HG03354 (cell line): Measurements from ENCODE around the gene LMX1A.
A peak's percentile ranks its signal among the peaks of the same experiment; 100 is the strongest.

Experiments
- ATAC-seq: cut with Tn5 transposase; IDR thresholded peaks from one replicate; pipeline ENCODE4 v1.9.1; 2021; ENCODE audit warnings: mild to moderate bottlenecking; ENCODE audit not compliant: unreplicated experiment, poor library complexity, severe bottlenecking

Gene LMX1A

DNA sequence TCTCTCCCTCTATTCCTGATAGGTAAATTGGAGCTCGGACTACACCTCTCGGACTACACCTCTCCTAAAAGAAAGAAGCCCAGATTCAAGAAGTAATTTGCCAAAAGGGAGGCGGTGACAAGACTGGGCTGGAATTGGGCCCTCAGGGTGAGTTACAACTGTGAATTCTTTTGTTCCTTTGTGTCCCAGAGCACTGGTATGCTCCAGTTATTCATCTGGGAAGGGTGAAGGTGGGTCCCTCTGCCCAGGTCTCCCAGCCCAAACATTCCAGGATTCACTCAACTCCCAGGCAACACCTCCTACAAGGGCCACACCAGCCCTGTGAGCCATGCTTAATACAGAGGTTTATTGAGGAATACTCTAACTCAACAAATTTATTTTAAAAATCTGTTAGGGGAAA is 69.2 kb downstream of the LMX1A start:
- ATAC-seq: no peak

DNA sequence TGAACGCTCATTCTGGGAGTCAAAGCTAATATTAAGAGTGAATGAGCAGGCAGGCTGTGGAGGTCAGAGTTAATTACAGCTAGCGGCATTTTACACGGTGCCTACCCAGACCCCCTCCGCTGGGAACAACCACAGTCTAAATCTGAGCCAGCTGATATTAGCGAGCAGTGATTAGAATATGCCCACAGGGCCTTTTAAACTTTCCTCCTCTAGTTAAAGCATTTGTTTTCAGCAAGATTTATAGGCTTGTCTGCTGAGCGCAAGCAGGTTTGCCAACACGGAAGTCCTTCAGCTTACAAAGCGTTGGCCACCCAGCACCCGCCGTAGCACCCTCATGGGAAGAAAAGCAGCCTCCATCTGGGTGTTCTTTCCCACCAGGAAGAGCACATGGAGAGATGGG is 72.1 kb downstream of the LMX1A start:
- ATAC-seq: no peak

DNA sequence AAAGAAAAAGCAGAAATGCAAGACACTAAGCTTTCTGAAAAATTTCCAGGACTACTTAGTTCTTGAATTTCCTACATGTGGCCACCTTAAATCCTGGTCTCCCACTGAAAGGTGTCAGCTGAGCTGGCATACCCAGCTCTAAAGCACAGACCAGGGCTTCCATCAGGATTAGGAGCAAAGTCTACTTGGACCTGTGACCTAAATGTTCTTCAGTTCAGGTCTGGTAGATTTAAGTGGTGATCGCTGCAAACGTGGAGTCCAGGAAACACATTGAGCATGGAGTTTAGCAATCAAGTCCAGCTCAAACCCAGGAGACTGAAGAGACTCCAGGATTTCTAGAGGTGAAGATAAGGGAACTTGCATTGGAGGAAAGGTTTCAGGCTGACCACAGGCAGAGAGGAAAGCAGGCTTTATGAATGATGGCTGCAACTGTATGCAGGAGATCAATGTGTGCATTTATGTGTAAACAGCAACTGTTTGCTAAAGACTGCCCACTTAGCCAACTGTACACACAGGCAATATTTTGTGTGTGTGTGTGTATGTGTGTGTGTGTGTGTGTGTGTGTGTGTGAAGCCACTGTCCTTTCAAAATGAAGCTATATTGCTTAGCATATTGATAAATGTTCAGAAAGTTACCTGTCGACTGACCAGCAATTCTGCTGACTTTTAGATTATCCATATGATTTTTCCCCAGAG is 75.2 kb downstream of the LMX1A start:
- no peak for ATAC-seq

DNA sequence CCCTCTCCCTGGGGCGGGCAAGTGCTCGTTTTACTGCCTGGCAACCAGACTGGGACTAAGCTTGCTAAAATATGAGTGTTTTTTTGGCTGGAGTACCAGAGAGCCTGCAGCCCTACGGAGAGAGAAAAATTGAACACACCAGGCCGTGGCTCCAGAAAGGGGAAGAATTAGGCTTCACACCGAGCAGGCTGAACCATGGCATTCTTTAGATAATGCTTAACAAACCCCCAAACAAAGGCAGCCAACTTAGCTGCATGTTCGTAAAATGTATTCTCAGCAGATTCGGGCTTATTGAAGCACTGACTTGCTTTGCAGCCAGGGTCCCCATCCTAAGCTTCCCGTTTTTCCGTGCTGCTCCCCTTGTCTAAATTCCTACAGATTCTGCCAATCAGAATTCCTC is 76.6 kb downstream of the LMX1A start:
- no peak for ATAC-seq

DNA sequence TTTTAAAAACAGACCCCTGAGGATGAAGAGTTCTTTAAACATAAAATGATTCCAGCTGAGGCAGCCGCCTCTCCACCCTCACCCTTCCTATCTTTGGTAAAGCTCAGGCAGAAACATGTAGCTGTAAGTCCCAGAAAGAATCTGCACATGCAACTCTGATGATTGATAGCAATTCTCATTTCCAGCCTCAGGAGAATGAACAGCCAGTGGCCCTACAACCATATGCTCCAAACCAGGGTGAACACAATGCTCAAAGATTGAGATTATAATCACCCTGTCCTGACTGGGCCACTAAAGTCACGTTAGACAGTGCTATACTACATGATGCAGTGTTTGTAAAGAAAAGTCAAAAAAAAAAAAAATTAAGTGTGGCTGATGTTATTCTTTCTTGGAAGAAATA is 80.2 kb downstream of the LMX1A start:
- ATAC-seq: no peak

DNA sequence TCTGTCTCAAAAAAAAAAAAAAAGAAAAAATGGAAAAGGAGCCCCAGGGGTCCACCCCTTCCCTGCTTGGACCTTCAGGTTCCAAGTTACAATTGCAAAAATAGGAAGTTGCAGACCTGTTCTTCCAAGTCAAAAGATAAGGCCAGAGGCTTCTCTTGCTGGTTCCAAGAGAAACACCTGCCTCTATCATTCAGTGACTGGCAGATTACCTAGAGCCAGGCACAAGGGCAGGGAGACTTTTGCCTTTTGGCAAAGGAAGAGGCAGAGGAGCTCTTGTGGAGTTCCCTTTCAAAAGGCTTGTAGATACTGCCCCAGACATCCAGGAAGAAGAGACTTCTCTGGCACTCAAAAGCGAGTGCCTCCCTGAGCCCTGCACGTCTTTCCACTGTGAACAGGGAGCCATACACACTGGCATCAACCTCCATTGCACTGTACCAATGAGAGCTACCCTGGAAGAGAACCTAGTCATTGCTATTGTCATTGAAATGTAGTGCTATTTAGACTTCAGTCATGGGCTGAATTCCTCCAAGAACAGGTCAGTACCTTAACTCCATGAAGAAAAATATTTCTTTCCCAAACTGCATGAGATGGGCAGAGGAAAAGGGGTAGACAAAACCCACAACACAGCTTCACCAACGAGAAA is 91.2 kb downstream of the LMX1A start:
- ATAC-seq: no peak

- ATAC-seq: no peak
Observed at GRCh38 chr1:165259706-165260428, 96.6 kb downstream of the LMX1A start.

- no peak for ATAC-seq
Observed at GRCh38 chr1:165259236-165259635, 97.3 kb downstream of the LMX1A start.

GRCh38 chr1:165257969-165258459 is 98.5 kb downstream of the LMX1A start:
- peak; percentile 73 for ATAC-seq

GRCh38 chr1:165254896-165255625 is 101.5 kb downstream of the LMX1A start:
- ATAC-seq: no peak

GRCh38 chr1:165254376-165254775 is 102.1 kb downstream of the LMX1A start:
- no peak for ATAC-seq

GRCh38 chr1:165253818-165254254 is 102.7 kb downstream of the LMX1A start:
- ATAC-seq: no peak

DNA sequence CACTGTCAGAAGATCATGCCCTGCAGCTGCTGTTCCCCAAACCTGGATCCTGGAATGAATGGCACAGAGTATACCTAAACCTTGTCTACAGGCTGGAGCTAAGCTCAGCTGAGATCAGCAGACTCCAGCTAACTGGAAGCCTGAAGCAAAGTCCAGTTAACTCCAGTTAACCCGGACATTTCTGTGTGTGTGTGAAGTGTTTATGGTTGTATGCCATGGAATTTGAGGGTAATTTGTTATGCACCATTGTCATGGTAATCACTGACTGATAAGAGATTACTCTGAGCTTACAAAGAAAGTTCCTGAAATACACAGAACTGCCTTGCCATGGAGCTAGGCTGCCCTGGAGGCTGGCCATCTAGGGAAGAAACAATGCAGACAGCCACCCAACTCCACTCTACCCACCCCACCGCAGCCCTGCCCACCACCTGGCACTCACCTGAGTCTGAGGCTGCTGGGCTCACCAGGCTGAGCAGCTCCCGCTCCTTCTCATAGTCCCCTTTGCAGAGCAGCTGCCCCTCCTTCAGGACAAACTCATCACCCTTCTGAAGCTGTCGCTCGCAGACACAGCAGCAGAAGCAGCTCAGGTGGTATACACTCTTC is 107.4 kb downstream of the LMX1A start:
- no peak for ATAC-seq

- no peak for ATAC-seq
Observed at GRCh38 chr1:165241952-165242351, 114.6 kb downstream of the LMX1A start.

- ATAC-seq: no peak
Observed at GRCh38 chr1:165241321-165241720, 115.2 kb downstream of the LMX1A start.

GRCh38 chr1:165240492-165240891 is 116.0 kb downstream of the LMX1A start:
- ATAC-seq: no peak

GRCh38 chr1:165239873-165240272 is 116.6 kb downstream of the LMX1A start:
- ATAC-seq: no peak

GRCh38 chr1:165235777-165236291 is 120.7 kb downstream of the LMX1A start:
- ATAC-seq: no peak

DNA sequence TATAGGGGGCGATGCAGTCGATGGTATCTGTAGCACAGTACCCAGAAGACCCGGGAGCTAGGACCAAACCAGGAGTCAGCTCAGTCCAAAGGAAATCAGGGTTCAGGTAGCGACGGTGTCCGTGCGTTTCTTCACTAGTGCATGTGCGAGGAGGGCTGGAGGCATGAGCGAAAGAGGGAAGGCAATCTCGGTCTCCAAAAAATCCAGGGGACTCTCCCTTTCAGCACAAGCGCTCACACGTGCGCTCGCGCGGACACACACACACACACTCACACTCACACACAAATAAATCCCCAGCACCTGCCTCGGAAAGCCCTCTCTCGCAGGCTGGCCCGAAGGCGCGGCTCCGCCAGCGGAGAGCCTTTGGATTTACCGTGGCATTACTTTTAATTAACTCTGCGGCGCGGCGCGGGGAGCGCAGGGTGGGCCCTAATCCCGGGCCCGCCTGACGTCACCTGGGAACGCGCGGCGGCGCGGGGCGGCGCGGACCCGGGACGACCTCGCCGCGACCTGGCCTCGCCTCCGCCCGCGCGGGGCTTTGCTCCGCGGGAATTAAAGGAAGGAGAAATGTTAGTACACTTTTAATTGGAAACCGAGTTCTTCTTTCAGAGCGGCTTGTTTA is 121.2 kb downstream of the LMX1A start:
- no peak for ATAC-seq
